ENCODE data around the gene PTPRG. TPM values are rescaled to one million over a fixed set of nuclear protein-coding genes. Genes with fewer than 3 reads are reported as not detected.

Gene PTPRG
- total and polyA plus RNA-seq, 8 donors, result 50.9 to 88.4 (median 54.4) TPM

GRCh38 chr3:61978460-61979419 lies 417.4 kb downstream of the PTPRG start:
- no peak for ATAC-seq
- intact Hi-C loops (cut with DNase I), result no loop called here
- no peak for TF ChIP-seq CTCF (IDR thresholded peaks at IDR 0.05)
- H3K9me3 ChIP-seq, result no peaks in the 10 kb centered on the region
- DNase-seq, result no peak
- no peak overlapping the region for H3K27ac ChIP-seq
- no peak overlapping the region for H3K4me3 ChIP-seq
- H3K27me3 ChIP-seq, result no peaks in the 10 kb centered on the region
- no peaks in the 10 kb centered on the region for H3K4me1 ChIP-seq
- no peaks in the 10 kb centered on the region for H3K36me3 ChIP-seq

GRCh38 chr3:61979638-61980037 lies 418.3 kb downstream of the PTPRG start:
- no peak for TF ChIP-seq CTCF (IDR thresholded peaks at IDR 0.05)
- Histone ChIP-seq H3K27ac (no peak overlapping the region), H3K27me3 (no peaks in the 10 kb centered on the region), H3K4me1 (no peaks in the 10 kb centered on the region), H3K36me3 (no peaks in the 10 kb centered on the region), H3K9me3 (no peaks in the 10 kb centered on the region), H3K4me3 (no peak overlapping the region)
- DNase-seq (no peak), ATAC-seq (no peak)
- intact Hi-C loops (cut with DNase I), result no loop called here

- ATAC-seq, result no peak
These were observed 418.7 kb downstream of the PTPRG start for GRCh38 chr3:61980041-61980440.

GRCh38 chr3:61981060-61981459 lies 419.7 kb downstream of the PTPRG start:
- no peaks in the 10 kb centered on the region for H3K36me3 ChIP-seq
- H3K4me3 ChIP-seq, result no peak overlapping the region
- no peaks in the 10 kb centered on the region for H3K4me1 ChIP-seq
- no peaks in the 10 kb centered on the region for H3K27me3 ChIP-seq
- ATAC-seq (no peak), DNase-seq (no peak)
- intact Hi-C loops (cut with DNase I), result no loop called here
- H3K27ac ChIP-seq, result no peak overlapping the region
- no peak for TF ChIP-seq CTCF (IDR thresholded peaks at IDR 0.05)
- no peaks in the 10 kb centered on the region for H3K9me3 ChIP-seq

More at GRCh38 chr3:61980041-61980440, 418.7 kb downstream of the PTPRG start:
- no peak overlapping the region for H3K4me3 ChIP-seq
- no peaks in the 10 kb centered on the region for H3K27me3 ChIP-seq
- no peak for TF ChIP-seq CTCF (IDR thresholded peaks at IDR 0.05)
- H3K4me1 ChIP-seq, result no peaks in the 10 kb centered on the region
- no peak for DNase-seq
- H3K27ac ChIP-seq, result no peak overlapping the region
- no peaks in the 10 kb centered on the region for H3K9me3 ChIP-seq
- intact Hi-C loops (cut with DNase I), result no loop called here
- H3K36me3 ChIP-seq, result no peaks in the 10 kb centered on the region

- intact Hi-C loops (cut with DNase I), result no loop called here
- Histone ChIP-seq H3K9me3 (no peaks in the 10 kb centered on the region), H3K4me1 (no peaks in the 10 kb centered on the region), H3K4me3 (no peak overlapping the region), H3K36me3 (no peaks in the 10 kb centered on the region), H3K27me3 (no peaks in the 10 kb centered on the region), H3K27ac (no peak overlapping the region)
- TF ChIP-seq CTCF (IDR thresholded peaks at IDR 0.05), result no peak
- ATAC-seq, result no peak
- DNase-seq, result no peak
These were observed 422.1 kb downstream of the PTPRG start for GRCh38 chr3:61983479-61983878.

Measured in left lung (tissue), 10 donors.